ENCODE measurements around the gene KLHL26.

The KLHL26 gene

DNA sequence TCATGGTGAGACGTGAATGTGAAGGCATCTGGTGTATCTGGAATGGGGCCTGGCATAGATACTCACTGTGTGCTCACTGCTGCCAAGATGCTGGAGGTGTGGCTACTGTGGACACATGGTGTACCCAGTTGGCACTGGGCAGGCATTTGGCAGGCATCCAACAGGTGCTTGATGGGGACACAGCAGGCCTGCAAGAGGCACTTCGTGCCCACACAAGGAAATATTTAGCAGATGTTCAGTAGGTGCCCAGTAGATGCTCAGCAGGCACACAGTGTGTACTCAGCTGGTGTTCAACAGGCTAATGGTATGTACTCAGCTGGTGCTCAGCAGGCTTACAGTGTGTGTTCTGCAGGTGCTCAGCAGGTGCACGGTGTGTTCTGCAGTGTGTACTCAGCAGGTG is 60.9 kb downstream of the KLHL26 start:
- DNase-seq: peak; percentile 28 to 51

DNA sequence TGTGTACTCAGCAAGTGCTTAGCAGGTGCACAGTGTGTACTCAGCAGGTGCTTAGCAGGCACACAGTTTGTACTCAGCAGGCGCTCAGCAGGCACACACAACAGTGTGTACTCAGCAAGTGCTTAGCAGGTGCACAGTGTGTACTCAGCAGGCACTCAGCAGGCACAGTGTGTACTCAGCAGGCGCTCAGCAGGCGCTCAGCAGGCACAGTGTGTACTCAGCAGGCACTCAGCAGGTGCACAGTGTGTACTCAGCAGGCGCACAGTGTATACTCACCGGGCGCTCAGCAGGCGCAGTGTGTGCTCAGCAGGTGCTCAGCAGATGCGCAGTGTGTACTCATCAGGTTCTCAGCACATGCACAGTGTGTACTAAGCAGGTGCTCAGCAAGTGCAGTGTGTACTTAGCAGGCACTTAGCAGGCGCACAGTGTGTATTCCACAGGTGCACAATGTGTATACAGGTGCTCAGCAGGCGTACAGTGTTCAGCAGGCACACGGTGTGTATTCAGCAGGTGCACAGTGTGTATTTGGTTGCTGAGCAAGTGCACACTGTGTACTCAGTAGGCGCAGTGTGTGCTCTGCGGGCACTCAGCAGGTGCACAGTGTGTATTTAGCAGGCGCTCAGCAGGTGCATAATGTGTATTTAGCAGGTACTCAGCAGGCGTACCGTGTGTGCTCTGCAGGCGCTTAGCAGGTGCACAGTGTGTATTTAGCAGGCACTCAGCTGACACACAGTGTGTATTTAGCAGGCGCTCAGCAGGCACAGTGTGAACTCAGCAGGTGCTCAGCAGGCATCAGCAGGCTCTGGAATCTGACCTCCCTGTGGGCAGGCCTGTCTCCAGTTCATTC is 61.7 kb downstream of the KLHL26 start:
- DNase-seq: peak in 1 of 2 experiments; percentile 39

DNA sequence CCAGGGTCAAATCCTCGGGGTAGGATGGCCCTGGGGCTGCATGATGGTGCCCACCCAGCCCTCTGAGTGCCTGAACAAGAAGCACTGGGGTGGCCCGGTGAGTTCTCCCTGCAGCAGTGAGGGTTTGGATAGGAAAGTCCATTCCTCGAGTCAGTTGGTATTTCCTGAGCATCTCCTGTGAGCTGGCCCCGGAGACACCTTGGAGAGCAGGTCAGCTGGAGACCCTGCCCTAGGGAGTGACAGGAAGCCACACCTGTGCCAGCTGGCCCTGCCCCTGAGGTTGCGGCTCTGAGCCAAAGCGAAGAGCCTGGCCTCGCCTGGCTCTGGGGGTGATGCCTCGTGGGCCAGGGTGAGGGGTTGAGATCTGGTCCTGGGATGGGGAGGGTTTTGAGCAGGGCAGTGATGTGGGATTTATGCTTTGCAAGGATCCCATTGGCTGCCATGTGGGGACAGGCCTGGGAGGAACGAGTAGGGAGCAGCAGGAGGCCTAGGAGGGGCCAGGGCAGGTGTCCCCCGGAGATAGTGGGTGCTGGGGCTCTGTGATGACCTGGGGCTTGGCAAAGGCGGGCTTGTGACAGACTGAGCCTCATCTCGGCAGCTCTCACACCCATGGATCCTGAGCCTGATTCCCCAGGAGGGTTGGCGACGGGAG is 62.7 kb downstream of the KLHL26 start:
- no peak for DNase-seq

DNA sequence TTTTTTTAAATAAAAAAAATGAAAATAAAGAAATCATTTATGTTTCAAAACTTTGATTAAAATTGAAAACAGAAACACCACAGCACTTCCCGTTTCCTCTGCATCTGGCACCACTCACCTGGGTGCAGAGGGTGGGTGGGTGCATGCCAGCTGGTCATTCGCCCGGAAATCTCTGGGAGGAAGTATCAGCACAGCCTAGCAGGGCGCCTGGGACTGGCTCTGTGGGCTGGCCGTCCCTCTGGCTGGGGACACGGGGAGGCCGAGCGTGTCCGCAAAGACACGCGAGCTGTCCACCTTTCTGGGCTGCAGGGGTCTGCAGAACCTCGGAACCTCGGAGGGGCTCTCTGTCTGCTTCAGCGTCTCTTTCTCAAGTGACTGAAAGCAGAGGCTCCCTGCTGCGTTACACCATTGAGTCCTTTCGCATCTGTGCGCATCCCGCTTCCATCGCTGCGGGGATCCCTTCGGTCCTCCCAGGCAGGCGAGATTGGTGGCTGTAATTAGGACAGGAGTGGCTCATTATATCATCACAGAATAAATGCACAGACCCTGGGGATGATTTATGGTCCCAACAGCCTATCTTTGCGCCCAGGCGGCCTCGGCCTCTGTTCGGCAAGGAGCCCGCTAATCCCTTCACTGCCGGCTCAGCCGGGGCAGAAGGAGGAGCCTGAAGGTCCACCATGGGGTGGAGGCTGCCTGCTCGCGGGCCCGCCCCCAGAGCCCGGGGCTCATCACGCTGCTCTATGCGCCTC is 63.8 kb downstream of the KLHL26 start:
- DNase-seq: no peak

DNA sequence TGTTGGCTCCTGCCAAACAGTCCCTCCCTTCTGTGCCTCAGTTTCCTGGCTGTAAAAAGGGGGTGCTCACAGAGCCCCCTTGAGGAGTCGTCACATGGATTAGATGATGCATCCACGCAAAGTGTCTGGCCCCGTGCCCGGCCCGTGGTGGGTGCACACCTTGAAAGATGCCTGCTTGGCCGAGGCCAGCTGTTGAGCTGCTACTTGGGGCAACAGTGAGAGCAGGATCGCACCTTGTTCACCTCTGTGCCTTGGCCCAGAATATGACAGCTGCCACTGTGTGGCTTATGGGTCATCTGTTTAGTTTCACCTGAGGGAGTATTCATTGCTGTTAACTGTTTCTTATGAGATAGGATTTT is 64.4 kb downstream of the KLHL26 start:
- no peak for DNase-seq

DNA sequence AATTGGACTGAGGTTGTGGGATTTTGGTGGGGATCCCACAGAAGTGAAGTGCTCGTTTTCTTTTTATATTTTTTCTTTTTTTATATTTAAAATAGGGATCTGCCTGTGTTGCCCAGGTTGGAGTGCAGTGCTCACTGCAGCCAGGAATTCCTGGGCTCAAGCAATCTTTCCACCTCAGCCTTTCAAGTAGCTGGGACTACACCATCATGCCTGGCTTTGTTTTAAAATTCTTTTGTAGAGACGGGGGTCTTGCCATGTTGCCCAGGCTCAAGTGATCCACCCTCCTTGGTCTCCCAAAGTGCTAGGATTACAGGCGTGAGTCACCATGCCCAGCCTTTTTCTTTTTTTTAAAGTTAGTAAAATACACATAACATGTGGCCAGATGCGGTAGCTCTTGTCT is 67.2 kb downstream of the KLHL26 start:
- no peak for DNase-seq

DNA sequence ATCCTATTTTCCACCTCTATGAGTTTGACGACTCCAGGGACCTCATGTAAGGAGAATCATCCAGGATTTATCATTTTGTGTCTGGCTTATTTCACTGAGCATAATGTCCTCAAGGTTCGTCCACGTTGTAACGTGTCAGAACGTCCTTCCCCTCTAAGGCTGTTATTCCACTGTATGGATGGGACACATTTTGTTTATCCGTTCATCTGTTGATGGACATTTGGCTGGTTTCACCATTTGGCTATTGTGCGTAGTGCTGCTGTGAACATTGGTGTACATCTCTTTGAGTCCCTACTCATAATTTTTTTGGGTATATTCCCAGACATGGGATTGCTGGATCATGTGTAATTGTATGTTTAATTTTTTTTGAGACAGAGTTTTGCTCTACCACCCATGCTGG is 68.1 kb downstream of the KLHL26 start:
- DNase-seq: no peak

DNA sequence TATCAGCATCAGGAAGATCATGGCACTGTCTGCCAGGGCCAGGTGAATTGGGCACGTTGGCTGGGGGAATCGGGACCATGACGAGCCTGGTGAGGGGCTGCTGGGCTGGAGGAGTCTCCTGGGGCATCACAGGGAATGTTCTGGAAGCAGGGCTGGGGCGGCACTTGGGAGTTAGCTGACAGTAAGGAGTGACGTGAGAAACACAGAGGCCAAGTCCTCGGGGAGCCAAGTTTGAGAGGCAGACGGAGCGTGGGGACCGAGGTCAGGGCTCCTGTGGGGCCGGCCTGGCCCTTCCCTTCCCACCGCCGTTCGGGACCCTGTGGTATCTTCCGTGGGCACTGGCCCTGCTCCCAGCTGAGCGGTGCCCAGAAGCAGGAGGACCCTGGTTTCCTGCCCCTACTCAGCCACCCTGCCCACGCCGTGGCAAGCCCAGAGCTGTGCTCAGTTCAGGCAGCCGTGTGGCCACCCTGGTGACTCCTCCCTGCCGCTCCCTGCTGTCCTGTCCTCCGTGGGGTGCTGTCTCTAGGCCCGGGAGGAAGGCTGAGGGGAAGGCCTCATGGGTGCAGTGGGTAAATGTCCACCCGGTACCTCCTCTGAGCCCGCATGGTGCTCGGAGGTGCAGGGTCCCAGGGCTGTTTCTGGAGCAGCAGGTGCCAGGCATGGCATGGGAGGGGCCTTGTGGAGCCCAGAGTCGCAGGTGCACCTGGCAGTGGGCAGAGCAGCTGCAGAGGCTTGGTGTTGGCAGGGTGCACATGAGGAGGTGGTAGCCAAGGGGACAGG is 71.8 kb downstream of the KLHL26 start:
- DNase-seq: peak; percentile 34 to 42

DNA sequence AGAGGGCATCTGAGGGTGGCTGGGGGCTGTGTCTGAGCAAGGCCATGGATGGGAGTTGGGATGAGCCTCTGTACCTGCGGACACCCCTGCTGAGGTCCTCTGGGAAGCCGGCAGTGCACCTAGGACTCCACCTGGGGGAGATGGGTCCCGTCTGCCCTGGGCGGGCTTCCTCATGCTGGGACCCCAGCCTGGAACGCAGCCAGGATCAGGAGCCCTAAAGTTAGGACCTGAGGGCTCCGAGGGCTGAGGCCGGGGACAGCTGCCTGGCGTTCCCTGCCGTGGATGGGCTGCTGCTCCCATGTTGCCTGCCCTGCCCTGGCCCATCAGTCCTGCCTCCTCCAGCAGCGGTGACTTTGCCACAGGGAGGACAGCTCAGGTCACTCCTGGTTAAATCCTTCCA is 72.7 kb downstream of the KLHL26 start:
- DNase-seq: no peak

DNA sequence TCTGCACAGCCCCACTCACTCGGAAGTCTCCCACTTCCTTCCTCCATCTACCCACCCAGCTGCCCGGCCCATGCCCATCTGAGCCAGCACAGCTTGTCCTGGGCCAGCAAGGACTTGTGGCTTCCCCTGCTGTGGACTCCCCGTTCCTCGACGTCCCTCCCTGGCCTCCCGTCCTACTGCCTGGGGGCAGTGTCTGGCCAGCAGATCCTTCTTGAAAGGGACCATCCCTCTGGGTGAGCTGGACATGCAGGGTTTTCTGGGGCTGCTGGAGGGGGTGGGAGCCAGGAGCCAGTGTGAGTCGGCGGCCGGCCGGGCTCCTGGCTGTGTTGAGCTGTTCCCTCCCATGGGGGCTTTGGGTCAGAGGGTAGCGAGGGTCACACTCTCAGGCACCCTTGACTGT is 73.4 kb downstream of the KLHL26 start:
- no peak for DNase-seq

DNA sequence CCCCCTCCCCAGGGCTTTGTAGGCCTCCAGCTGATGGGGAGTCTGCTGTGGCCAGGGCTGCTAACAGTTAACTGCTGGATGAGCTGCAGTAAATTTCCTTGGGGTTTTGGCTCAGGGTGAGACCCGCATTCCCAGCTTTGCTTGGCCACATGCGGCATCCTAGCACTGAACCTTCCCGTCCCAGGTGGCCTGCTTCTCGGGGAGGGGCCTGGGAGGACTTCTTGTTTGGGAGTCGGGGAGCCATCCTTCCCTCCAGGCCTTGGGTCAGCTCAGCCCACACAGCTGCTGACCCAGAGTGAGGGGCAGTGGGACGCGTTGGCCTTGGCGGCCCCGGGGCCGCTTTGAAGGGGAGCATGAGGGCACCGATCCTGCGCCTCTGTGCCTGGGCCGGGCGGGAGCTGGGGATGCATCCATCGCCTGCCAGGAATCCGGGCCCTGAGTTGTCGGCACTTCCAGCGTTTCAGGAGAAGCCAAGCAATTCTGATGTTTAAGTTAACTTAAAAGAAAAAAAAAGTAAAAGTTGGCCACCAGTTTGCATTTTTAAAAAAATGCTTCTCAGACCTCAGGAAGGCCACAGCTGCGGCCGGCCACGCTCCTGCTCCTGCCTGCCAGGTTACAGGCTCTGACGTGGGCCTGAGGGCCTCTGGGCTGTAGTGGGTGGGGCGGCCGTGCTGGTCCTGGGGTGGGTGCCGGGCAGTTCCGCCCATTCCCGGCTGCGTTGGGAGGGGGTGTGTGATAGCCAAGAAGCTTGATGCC is 74.3 kb downstream of the KLHL26 start:
- DNase-seq: no peak

DNA sequence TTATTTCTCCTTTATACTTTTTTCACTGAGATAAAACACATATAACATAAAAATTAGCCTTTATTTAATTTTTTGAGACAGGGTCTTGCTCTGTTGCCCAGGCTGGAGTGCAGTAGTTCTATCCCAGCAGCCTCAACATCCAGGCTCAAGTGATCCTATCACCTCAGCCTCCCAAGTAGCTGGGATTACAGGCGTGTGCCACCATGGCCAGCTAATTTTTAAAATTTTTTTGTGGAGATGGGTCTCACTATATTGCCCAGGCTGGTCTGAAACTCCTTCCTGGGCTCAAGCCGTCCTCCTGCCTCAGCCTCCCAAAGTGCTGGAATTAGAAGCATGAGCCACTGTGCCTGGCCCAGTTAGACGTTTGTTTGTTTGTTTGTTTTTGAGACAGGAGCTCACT is 75.1 kb downstream of the KLHL26 start:
- no peak for DNase-seq

DNA sequence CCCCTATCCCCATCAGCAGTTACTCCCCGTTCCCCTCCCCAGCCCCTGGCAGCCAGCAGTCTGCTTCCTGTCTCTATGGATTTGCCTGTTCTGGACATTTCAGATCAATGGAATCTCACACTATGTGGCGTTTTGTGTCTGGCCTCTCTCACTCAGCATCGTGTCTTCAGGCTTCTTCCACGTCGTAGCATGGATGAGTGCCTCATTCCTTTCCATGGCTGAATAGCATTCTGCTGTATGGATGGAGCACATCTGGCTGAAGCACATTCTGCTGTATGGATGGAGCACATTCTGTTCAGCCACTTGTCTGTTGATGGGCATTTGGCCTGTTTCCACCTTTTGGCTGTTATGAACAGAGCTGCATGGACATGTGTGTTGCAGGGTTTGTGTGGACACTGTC is 76.2 kb downstream of the KLHL26 start:
- no peak for DNase-seq

DNA sequence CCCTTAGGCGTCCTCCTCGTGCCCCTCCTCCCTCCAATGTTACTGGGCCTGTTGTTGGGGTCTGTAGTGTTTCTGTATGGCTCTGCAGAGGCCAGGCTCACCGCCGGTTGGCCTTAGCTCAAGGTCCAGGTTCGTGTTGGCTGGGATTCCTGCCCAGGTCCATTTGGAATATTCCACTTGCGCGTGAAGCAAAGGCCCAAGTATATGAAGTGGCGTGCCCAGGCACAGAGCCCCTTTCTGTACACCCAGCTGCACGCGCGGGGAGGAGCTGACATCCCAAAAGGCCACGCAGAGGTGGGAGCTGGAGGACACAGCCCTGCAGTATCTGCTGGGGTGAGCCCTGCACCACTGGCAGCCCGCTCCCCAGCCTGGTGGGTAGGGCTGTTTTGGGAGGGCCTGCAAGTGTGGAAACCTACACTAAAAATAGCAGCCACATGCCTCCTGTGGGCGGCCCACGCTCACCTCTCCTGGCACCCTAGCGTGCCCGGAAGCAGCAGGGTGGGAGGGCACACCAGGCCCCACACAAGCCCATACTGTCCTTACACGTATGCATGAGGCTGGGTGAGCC is 76.8 kb downstream of the KLHL26 start:
- no peak for DNase-seq

DNA sequence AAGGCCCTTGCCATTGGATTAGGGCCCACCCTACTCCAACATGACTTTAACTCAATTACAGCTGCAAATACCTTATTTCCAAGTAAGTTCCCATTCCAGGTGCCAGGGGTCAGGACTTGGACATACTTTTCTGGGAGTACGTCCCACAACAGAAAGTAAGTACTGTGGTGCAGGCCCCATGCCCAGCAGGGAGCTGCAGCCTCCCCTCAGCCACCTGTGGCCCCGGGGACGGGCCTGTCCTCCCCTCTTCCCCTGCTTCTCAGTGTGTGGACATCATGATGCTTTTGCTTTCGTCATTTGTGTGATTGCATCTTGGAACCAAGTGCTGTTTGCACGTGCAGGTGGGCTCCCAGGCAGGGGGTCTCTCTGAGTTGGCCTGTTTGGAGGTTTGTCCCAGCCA is 78.6 kb downstream of the KLHL26 start:
- DNase-seq: no peak

DNA sequence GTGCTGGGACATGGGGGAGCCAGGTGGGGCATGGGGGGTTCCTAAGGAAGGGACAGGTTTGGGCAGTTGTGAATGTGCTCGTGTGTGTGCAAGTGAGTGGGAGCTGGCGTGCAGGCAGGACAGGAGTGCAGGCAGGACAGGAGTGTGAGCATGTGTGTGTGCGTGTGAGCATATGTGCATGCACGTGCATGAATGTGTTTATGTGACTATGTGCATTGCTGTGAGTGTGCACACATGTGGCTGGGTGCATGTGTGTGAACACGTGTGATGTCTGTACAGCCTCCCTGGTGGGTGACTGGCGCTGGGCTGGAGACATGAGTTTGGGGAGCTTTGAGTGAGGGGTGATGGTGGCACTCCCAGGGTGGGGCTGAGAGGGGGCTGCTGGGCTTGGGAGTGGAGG is 80.0 kb downstream of the KLHL26 start:
- DNase-seq: no peak

DNA sequence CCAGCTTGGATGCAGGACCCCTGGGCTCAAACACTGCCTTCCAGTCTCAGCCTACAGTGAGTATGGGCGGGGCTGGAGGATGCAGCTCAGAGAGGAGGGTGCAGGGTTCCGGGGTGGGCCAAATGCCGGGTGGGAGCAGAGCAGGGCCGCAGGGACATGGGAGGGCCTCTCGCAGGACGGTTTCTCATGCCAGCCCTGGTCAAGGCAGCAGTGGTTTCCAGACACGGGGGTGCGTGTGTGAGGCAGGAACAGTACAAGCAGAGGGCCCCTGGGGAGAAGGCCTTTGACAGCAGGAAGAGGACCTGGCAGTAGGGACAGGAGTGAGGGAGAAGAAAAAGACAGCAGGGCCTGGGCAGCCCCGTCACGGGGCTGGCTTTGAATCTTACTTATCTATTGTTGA is 80.8 kb downstream of the KLHL26 start:
- DNase-seq: no peak

DNA sequence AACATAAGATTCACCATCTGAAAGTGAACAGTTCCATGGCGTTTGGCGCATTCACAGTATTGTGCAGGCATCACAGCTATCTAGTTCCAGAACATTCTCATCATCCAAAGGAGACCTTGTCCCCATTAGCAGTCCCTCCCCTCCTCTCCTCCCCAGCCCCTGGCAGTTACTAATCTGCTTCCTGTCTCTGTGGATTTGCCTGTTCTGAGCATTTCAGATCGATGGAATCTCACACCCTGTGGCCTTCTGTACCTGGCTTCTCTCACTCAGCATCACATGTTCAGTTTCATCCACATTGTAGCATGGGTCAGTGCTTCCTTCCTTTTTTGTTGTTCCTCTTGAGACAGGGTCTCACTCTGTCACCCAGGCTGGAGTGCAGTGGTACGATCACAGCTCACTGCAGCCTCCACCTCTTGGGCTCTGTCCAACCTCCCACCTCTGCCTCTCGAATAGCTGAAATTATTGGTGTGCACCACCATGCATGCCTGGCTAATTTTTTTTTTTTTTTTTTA is 81.2 kb downstream of the KLHL26 start:
- no peak for DNase-seq

DNA sequence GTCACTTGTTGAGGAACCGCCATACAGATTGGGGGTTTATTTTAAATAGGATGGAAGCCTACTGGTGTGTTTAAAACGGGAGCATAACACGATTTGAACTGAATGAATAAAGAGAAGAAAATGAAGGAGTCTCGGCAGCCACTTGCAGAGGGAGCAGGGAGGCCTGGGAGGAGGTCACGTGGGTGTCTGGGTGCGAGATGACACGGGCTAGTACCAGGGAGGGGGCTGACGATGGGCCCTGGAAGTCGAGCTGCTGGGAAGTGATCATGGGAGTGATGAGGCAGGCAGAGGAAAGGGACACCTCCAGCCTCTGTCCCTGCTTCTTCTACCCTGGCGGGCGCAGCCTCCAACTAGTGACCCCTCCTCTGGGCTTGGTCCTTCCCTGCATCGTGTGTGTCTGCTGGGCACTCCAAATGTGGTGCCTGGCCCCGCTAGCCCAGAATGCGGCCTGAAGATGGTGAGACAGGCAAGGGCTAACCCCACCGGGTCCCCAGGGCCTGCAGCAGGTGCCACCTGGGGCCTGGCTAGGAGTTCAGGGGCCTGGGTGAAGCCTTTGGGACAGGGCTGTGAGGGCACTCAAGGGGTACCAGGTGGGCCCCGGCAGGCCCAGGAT is 82.1 kb downstream of the KLHL26 start:
- DNase-seq: no peak

DNA sequence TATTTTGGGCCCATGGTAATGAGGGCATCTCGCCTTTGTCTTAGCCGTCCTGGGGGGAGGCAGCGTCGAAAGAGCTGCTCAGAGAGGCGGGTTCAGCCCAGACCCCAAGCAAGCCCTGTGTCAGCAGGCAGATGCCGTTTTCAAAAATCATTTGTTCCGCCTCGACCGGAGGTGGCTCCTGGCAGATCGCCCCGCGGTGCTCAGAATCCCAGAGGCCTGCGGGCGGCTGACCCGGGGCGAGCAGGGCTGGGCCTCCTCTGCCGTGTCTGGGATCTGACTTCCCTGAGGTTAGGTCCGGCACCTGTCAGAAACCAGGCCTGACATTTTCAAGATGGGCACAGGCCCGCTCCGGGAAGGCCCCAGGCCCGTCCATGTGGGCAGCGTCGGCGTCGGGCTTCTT is 82.7 kb downstream of the KLHL26 start:
- no peak for DNase-seq
